HEK293T (cell line): ENCODE data around the gene ARHGAP26.

Experiments
- ARNT ChIP-seq: fragments of 450-650 bp; IDR thresholded peaks from 2 replicates; pipeline ENCODE4 v1.6.1; 2017; ENCODE audit warnings: mild to moderate bottlenecking
- BHLHE40 ChIP-seq: fragments of 450-650 bp; IDR thresholded peaks from 2 replicates; pipeline ENCODE4 v1.6.1; 2016; ENCODE audit warnings: mild to moderate bottlenecking, moderate library complexity, borderline replicate concordance
- ELF4 ChIP-seq: fragments of 450-650 bp; IDR thresholded peaks from 2 replicates; pipeline ENCODE4 v1.6.1; 2017; ENCODE audit warnings: antibody characterized with exemption
- FOXA1 ChIP-seq: fragments of 450-650 bp; IDR thresholded peaks from 2 replicates; pipeline ENCODE4 v1.6.1; 2016; ENCODE audit warnings: mild to moderate bottlenecking
- FOXK2 ChIP-seq: fragments of 450-650 bp; IDR thresholded peaks from 2 replicates; pipeline ENCODE4 v1.6.1; 2016; ENCODE audit warnings: mild to moderate bottlenecking
- FOXM1 ChIP-seq: fragments of 450-650 bp; IDR thresholded peaks from 2 replicates; pipeline ENCODE4 v1.6.1; 2017; ENCODE audit warnings: mild to moderate bottlenecking, borderline replicate concordance
- NFRKB ChIP-seq: fragments of 450-650 bp; IDR thresholded peaks from 2 replicates; pipeline ENCODE4 v1.6.1; 2016; ENCODE audit warnings: mild to moderate bottlenecking, moderate library complexity
- SP1 ChIP-seq: fragments of 450-650 bp; IDR thresholded peaks from 2 replicates; pipeline ENCODE4 v1.6.1; 2017
- ZNF384 ChIP-seq: fragments of 450-650 bp; IDR thresholded peaks from 2 replicates; pipeline ENCODE4 v1.6.1; 2016

DNA sequence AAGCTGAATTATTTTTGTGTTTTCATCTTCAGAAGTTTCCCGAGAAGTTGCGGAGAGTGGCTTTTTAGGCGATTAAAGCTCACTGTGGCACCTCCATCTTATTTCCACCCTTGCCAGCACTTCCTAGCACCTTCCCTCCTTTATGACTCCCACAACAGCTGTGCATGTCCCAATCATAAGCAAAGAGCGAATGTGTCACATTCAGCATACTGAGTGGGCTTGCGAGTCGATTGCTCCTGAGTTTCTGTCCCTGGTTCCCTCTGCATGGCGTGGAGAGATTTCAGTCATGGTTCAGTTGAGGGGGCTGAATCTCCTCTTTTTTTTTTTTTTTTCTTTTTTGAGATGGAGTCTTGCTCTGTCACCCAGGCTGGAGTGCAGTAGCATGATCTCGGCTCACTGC, 144.9 kb downstream of the ARHGAP26 start:
- TF ChIP-seq ELF4 (no peak), SP1 (no peak), FOXM1 (no peak), ZNF384 (no peak), FOXK2 (no peak), BHLHE40 (no peak), ARNT (no peak), FOXA1 (no peak), NFRKB (no peak)
